GM19238 (cell line): Measurements from ENCODE around the gene CNBP.
A peak's percentile ranks its signal among the peaks of the same experiment; 100 is the strongest.
"Not testable (repeated sequence)": the region's sequence is repeated elsewhere in the genome, so short reads cannot be mapped to it uniquely, and the experiment has no call there.

Experiments
- DNase-seq: peaks from one replicate; pipeline ENCODE4 v3.0.0; 2011; ENCODE audit warnings: low spot score; ENCODE audit not compliant: insufficient read length

CNBP gene

GRCh38 chr3:129183569-129184395 lies at the start of gene CNBP:
TSS of gene CNBP (minus strand) at chr3:129183896. CDS start at chr3:129171757, 12,139 bp downstream.
- DNase-seq = peak; percentile 92

DNA sequence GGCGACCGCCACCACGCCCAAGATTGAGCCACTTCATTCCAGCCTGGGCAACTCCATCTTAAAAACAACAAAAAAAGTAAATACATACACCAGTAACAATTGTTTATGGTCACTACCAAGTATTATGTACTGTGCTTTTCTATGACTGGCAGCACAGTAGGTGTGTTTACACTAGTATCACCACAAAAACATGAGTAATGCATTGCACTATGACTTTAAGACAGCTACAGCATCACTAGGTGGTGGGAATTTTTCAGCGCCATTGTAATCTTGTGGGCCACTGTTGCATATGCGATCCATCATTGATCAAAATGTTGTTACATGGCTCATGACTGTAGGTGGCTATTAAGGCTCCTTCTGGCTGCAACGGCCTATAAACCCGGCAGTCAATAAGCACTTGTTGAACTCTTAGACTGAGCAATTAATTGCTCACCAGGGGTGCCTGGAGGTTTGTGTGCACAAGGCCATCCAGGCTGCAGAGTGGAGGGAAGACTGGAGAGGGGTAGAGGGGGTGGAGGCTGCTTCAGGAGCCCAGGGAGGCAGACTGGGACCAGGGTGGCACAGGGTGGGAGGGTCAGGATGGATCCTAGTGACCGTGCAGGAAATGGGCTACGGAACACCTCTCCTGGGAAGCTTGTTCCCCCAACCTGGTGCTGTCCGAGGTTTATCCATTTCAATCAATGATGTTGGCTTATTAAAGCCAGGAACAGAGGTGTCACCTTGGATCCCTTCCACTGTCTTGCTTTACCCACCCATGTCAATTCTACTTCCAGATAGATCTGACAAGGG lies 47.8 kb upstream of the CNBP start:
- no peak for DNase-seq

DNA sequence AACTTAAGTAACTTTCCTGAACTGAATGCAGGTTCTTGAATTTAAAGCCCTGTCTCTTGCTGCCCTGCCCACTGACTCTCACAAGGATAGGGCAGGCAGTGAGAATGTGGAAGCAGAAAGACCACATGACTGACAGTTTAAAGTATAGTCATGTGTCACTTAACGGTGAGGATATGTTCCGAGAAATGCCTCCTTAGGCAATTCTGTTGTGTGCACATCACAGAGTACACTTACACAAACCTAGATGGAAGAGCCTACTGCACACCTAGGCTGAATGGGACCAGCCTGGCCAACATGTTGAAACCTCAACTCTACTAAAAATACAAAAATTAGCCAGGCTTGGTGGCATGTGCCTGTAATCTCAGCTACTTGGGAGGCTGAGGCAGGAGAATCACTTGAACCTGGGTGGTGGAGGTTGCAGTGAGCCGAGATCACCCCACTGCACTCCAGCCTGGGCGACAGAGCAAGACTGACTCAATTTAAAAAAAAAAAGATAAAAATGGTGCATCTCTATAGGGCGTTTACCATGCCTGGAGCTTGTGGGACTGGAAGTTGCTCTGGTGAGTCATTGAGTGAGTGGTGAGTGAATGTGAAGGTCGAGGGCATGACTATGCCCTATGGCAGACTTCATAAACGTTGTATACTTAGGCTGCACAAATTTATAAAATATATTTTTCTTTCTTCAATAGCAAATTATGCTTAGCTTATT lies 46.8 kb upstream of the CNBP start:
- no peak for DNase-seq

DNA sequence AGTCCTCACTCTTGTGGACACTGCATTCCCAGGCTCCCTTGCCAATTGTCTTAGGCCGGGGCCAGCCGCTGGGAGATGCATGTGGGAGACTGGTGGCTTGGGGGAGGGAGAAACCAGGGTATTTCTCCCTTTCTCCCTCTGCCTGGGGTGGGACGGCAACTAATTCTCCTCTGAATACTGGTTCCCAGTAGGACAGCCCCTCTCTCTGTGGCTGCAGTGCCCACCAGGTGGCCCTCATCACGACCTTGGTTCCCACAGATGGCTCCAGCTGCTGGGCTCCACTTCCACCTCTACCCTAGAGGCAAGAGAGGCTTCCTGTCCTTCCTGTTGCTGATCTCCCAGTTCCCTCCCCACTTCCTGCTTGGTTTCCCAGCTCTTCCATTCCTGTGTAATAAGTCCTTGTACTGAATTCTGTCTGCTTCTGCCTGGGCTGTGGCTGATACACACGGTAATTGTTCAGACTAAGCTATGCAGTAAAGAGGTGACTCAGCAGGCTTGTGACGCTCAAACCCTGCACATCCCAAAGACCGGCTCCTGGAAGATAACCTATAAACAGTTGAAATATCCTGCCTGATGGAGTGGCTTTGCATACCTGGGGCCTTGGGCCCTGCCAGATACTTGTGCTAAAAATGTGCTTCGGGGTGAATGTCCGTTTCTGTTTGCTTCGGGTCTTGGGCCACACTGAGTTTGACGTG lies 45.3 kb upstream of the CNBP start:
- no peak for DNase-seq

GRCh38 chr3:129226374-129226773 lies 42.7 kb upstream of the CNBP start:
- no peak for DNase-seq

GRCh38 chr3:129224984-129225393 lies 41.3 kb upstream of the CNBP start:
- no peak for DNase-seq

- not testable (repeated sequence) for DNase-seq
Observed at GRCh38 chr3:129224387-129224786, 40.7 kb upstream of the CNBP start.

DNA sequence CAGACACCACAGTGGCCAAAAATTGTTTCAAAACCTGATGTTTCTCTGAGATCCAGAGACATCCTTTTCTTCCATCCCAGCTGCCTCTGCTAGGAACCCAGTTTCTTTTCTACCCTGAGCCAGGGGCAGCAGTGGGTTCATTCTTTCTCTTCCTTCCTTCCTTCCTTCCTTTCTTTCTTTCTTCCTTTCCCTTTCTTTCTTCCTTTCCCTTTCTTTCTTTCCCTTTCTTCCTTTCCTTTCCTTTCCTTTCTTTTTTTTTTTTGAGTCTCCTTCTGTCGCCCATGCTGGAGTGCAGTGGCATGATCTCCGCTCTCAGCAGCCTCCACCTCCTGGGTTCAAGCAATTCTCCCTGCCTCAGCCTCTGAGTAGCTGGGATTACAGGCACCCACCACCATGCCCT lies 35.0 kb upstream of the CNBP start:
- no peak for DNase-seq

DNA sequence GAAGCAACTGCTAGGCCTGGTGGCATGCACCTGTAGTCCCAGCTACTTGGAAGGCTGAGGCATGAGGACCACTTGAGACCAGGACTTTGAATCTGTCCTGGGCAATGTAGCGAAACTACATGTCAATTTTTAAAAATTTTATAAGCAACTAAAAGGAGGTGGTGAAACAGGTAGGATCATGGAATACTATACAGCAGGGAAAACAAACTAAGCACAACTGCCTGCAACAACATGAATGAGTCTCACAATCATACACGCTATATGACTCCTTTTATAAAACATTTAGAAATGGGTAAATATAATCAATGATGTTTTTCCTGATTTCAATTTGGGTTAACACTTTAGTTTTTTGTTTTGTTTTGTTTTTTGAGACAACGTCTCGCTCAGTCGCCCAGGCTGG lies 29.5 kb upstream of the CNBP start:
- DNase-seq = no peak

DNA sequence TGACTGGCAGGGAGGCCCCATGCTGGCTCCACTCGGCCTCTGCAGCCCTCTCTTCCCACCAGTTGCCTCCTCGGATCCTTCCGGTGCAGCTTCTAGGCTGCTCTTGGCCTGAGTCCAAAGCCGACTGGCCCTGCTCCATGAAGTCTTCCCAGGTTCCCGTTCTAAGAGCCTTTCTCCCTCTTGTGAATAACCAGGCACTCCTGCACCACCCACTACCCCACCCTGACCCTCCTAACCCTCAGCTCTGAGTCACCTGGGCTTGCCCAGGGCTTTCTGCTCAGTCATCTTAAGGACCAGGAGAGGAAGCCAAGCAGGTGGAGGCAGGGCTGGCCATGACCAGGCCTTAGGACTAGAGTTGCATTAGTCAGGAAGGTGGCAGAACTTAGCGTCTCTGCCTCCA lies 28.1 kb upstream of the CNBP start:
- DNase-seq = no peak

GRCh38 chr3:129211345-129211744 lies 27.6 kb upstream of the CNBP start:
- DNase-seq = no peak

GRCh38 chr3:129207479-129207878 lies 23.8 kb upstream of the CNBP start:
- no peak for DNase-seq

GRCh38 chr3:129205109-129205832 lies 21.6 kb upstream of the CNBP start:
- no peak for DNase-seq

- DNase-seq = no peak
Observed at GRCh38 chr3:129204473-129204872, 20.8 kb upstream of the CNBP start.

GRCh38 chr3:129199366-129199765 lies 15.7 kb upstream of the CNBP start:
- no peak for DNase-seq

DNA sequence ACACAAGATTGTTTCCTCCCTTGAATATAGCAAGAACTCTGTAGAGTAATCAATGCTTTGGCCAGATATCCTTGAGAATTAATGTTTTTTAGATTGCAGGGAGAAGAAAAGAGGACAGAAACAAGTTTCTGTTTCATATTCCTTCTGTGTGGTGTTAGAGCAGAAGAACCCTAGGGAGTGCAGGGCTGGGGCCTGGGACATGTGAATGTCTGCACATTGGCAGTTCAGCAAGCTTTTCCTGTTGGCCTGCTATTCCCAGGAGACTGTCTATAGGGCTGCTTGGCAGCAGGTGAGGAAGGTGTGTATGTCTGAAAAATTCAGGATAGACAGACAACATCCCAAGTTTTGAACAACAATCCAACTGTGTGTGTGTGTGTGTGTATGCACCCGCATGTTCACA lies 13.6 kb upstream of the CNBP start:
- DNase-seq = no peak

- DNase-seq = no peak
Observed at GRCh38 chr3:129196601-129197000, 12.9 kb upstream of the CNBP start.

DNA sequence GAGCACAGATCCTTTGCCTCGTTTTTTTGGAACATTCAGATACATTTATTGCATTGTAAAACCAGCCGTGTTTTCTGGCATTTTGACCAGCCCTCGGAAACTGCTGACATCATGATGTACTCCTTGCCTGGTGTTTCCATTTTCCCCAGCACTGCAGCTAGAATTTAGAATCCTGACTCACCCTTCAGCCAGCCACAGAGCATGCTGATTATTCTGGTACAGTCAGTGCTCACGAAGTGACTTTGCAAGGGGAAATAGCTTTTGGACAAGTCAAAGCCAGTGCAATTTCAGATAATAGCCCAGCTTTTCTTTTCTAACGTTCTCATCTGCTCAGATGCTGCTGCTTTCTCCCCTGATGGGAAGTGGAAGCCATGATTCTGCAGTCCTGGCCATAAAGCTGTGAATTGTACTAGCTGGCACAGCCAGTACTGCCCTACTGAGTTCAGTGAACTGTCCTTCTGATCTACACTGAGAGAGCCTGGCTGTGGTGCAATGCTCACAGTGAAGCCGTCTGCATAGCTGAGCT lies 12.1 kb upstream of the CNBP start:
- no peak for DNase-seq

DNA sequence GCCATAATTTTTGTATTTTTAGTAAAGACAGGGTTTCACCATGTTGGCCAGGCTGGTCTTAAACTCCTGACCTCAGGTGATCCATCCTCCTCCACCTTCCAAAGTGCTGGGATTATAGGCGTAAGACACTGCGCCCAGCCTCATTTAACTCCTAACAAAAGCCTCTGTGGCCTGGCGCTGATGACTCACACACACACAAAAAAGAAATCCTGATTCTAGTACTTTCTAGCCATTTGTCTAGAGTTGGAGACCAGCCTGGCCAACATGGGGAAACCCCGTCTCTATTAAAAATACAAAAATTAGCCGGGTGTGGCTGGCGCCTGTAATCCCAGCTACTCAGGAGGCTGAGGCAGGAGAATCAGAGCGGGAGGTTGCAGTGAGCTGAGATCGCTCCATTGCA lies 6.1 kb upstream of the CNBP start:
- not testable (repeated sequence) for DNase-seq

DNA sequence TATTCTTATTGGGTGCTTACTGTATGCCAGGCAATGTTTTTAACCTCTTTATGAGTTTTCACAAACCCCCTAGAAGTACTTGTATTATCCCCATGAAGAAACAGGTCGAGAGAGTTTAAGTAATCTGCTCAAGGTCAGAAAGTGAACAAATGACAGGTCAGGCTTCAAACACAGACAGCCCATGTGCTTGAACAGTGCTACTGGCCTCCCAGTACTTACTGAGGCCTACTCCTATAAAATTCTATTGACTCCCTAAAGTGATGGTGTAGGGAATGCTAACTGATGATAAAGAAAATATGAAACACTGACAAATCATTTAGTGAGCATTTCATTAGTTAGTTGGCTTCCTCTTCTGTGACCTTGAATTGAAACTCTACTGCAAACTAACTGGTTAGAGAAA lies 4.2 kb upstream of the CNBP start:
- DNase-seq = no peak

DNA sequence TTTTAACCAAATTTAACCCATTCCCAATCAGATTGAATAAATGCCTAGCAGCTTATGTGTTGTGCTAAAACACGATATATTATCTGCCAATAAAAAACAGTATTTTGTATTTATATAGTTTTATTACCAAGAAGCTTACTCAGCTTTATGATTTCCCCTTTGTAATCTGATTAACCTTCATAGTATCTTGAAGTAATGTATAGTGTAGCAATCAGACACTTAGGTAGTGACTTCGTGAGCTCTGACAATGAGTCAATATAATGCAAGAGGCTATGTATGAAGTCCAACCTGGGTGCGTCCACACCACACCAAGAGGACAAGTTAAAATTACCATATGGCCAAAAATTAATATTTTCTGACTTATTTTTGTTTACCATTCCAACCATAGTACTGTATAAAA lies 2.1 kb upstream of the CNBP start:
- DNase-seq = no peak
